ENCODE measurements around the gene TPH1.

DNA sequence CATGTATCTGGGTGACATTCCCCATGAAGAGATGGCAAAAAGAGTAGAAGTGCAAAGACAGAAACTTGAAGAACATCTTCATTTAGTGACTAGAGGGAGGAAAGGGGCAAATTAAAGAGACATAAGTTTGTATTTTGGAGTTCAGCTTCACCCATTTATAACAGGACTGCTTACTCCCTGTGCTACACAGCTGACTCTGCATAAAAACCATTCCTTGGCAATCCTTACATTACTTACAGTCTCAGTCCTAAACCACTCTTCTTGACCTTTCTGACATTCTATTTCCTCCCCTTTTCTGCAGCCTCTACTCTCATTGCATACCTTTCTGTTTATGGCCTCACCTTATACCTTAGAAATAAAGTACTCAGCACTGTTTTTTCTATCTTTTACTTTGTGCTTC lies 26.4 kb downstream of the TPH1 start:
- TF ChIP-seq, protein P1, sequence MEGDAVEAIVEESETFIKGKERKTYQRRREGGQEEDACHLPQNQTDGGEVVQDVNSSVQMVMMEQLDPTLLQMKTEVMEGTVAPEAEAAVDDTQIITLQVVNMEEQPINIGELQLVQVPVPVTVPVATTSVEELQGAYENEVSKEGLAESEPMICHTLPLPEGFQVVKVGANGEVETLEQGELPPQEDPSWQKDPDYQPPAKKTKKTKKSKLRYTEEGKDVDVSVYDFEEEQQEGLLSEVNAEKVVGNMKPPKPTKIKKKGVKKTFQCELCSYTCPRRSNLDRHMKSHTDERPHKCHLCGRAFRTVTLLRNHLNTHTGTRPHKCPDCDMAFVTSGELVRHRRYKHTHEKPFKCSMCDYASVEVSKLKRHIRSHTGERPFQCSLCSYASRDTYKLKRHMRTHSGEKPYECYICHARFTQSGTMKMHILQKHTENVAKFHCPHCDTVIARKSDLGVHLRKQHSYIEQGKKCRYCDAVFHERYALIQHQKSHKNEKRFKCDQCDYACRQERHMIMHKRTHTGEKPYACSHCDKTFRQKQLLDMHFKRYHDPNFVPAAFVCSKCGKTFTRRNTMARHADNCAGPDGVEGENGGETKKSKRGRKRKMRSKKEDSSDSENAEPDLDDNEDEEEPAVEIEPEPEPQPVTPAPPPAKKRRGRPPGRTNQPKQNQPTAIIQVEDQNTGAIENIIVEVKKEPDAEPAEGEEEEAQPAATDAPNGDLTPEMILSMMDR (IDR thresholded peaks at IDR 0.05) = no peak
- TF ChIP-seq POLR2A (IDR thresholded peaks at IDR 0.05) = no peak

Measured in esophagus squamous epithelium (tissue), 4 donors.